HepG2 (cell line): ENCODE results near the gene UBE3B. TPM values are rescaled to one million over a fixed set of nuclear protein-coding genes. Genes with fewer than 3 reads are reported as not detected.

Source experiments
- ATAC-seq: fragments of 200-7000 bp; cut with Tn5 transposase; 3 replicates; pipeline ENCODE4 v1.9.1; 2020; ENCODE audit warnings: mild to moderate bottlenecking, moderate library complexity
- BruUV-seq: library from RNA; stranded (reverse); fragments of 400-500 nt; replicated peaks from 2 replicates; lab custom pipeline; 2021; lab: Mats Ljungman, UMichigan
- CTCF ChIA-PET: fragments of 300-600 bp; formaldehyde crosslinking; extraction: SDS; loops from one replicate; lab custom pipeline; 2021; ENCODE audit warnings: low total read pairs, inconsistent platforms, low intra/inter-chr PET ratio; lab: Yijun Ruan, JAX
- POLR2A ChIA-PET: fragments of 350-600 bp; sonication (Branson Sonifier 250); formaldehyde crosslinking; loops from one replicate; lab custom pipeline; 2020; ENCODE audit warnings: antibody characterized with exemption, inconsistent platforms; lab: Yijun Ruan, JAX
- DNase-seq: peaks from one replicate; pipeline ENCODE4 v3.0.0-alpha.2; 2015; ENCODE audit warnings: low spot score
- FAIRE-seq: peaks from 3 replicates; lab custom pipeline; 2011; peaks lifted over from hg19 to GRCh38; lab: Jason Lieb, UNC
- H2AFZ ChIP-seq: one replicate; pipeline ENCODE4 v1.6.1; 2011; ENCODE audit warnings: low read length, inconsistent platforms
- H3K27ac ChIP-seq: fragments of 300-600 bp; 3 replicates; pipeline ENCODE4 v1.8.0; 2011; ENCODE audit warnings: mixed run types, mild to moderate bottlenecking, mixed read lengths, low read length, inconsistent platforms; ENCODE audit not compliant: insufficient read depth; ENCODE audit errors: extremely low read length
- H3K27me3 ChIP-seq, 2 experiments: fragments of 200-600 bp in 1 of 2; 2 replicates in 1 of 2; 3 replicates in 1 of 2; pipeline versions ENCODE4 v1.6.0 to v1.8.0; 2011; ENCODE audit warnings: low read length in 2 of 2, mild to moderate bottlenecking in 2 of 2, moderate library complexity in 2 of 2, inconsistent platforms in 1 of 2; ENCODE audit not compliant: insufficient read depth in 2 of 2, control insufficient read depth in 1 of 2
- H3K36me3 ChIP-seq, 2 experiments: fragments of 200-600 bp in 1 of 2; replicated peaks in 1 of 2; 2 replicates in 1 of 2; 3 replicates in 1 of 2; pipeline versions ENCODE4 v1.5.1 to v1.8.0; 2011; ENCODE audit warnings: low read length in 2 of 2, inconsistent platforms in 1 of 2; ENCODE audit not compliant: insufficient read depth in 2 of 2, control insufficient read depth in 1 of 2
- H3K4me1 ChIP-seq: 2 replicates; pipeline ENCODE4 v1.5.1; 2012; ENCODE audit warnings: low read length, inconsistent platforms; ENCODE audit not compliant: insufficient read depth
- H3K4me2 ChIP-seq: 2 replicates; pipeline ENCODE4 v1.6.0; 2011; ENCODE audit warnings: low read depth, low read length, inconsistent platforms
- H3K4me3 ChIP-seq, 3 experiments: fragments of 200-600 bp in 1 of 3; sonication (generic), shearing (Covaris generic) in 1 of 3; replicated peaks in 1 of 3; 2 replicates each; pipeline ENCODE4 v1.5.1; 2011 to 2016; ENCODE audit warnings: low read length in 3 of 3, inconsistent platforms in 2 of 3, low read depth in 2 of 3, mild to moderate bottlenecking in 2 of 3, control low read depth in 1 of 3, mixed read lengths in 1 of 3; ENCODE audit not compliant: insufficient read depth in 1 of 3
- H3K79me2 ChIP-seq: one replicate; pipeline ENCODE4 v1.6.1; 2011; ENCODE audit warnings: low read length, inconsistent platforms; ENCODE audit not compliant: insufficient read depth
- H3K9ac ChIP-seq: 2 replicates; pipeline ENCODE4 v1.6.0; 2011; ENCODE audit warnings: mild to moderate bottlenecking, low read depth, low read length, inconsistent platforms; ENCODE audit not compliant: insufficient read depth
- H3K9me3 ChIP-seq: 2 replicates; pipeline ENCODE4 v1.5.1; 2012; ENCODE audit warnings: mild to moderate bottlenecking, low read length
- H4K20me1 ChIP-seq: 2 replicates; pipeline ENCODE4 v1.6.0; 2011; ENCODE audit warnings: inconsistent platforms, mild to moderate bottlenecking, low read length, moderate library complexity; ENCODE audit not compliant: insufficient read depth
- CEBPG ChIP-seq: IDR thresholded peaks from 2 replicates; pipeline ENCODE4 v1.6.1; 2016
- ETV6 ChIP-seq: sonication (generic); formaldehyde crosslinking; conservative IDR thresholded peaks from 2 replicates; pipeline ENCODE4 v1.4.0; 2020; ENCODE audit warnings: missing genetic modification reagents
- IKZF1 ChIP-seq: fragments of 450-650 bp; IDR thresholded peaks from 2 replicates; pipeline ENCODE4 v1.7.1; 2016
- KMT2B ChIP-seq: IDR thresholded peaks from 2 replicates; pipeline ENCODE4 v1.6.1; 2016; ENCODE audit warnings: missing genetic modification reagents, missing compliant biosample characterization
- MTA1 ChIP-seq: sonication (generic); formaldehyde crosslinking; IDR thresholded peaks from 2 replicates; pipeline ENCODE4 v1.4.0; 2020; ENCODE audit warnings: missing genetic modification reagents, mild to moderate bottlenecking, borderline replicate concordance
- MYPOP ChIP-seq: sonication (generic); formaldehyde crosslinking; IDR thresholded peaks from 2 replicates; pipeline ENCODE4 v1.8.1; 2023; ENCODE audit warnings: mild to moderate bottlenecking, moderate library complexity, missing genetic modification reagents
- ONECUT2 ChIP-seq: sonication (generic); formaldehyde crosslinking; IDR thresholded peaks from 2 replicates; pipeline ENCODE4 v1.4.0; 2020; ENCODE audit warnings: missing genetic modification reagents
- PPARG ChIP-seq: conservative IDR thresholded peaks from 2 replicates; pipeline ENCODE4 v1.6.1; 2016; ENCODE audit warnings: missing biosample characterization, missing genetic modification reagents
- TP53 ChIP-seq: sonication (generic); formaldehyde crosslinking; conservative IDR thresholded peaks from 2 replicates; pipeline ENCODE4 v1.4.0; 2020; ENCODE audit warnings: missing genetic modification reagents
- XRCC5 ChIP-seq: fragments of 200-400 bp; formaldehyde crosslinking; optimal IDR thresholded peaks from 2 replicates; pipeline ENCODE3; 2017; ENCODE audit warnings: mild to moderate bottlenecking, low read length
- ZC3H13 ChIP-seq: sonication (generic); formaldehyde crosslinking; IDR thresholded peaks from 2 replicates; pipeline ENCODE4 v1.8.1; 2023; ENCODE audit warnings: mild to moderate bottlenecking, missing genetic modification reagents, moderate library complexity
- ZFX ChIP-seq: sonication (generic); formaldehyde crosslinking; IDR thresholded peaks from 2 replicates; pipeline ENCODE4 v1.4.0; 2020; ENCODE audit warnings: mild to moderate bottlenecking, low read depth, missing genetic modification reagents, moderate library complexity
- ZNF180 ChIP-seq: sonication (generic); formaldehyde crosslinking; IDR thresholded peaks from 2 replicates; pipeline ENCODE4 v1.4.0; 2020; ENCODE audit warnings: low read depth, missing genetic modification reagents, borderline replicate concordance
- ZNF326 ChIP-seq: sonication (generic); formaldehyde crosslinking; IDR thresholded peaks from 2 replicates; pipeline ENCODE4 v1.4.0; 2020; ENCODE audit warnings: missing genetic modification reagents, borderline replicate concordance
- ZNF83 ChIP-seq: sonication (generic); formaldehyde crosslinking; IDR thresholded peaks from 2 replicates; pipeline ENCODE4 v1.4.0; 2020; ENCODE audit warnings: missing genetic modification reagents, mild to moderate bottlenecking, borderline replicate concordance
- ZSCAN22 ChIP-seq: sonication (generic); formaldehyde crosslinking; IDR thresholded peaks from 2 replicates; pipeline ENCODE4 v1.4.0; 2020; ENCODE audit warnings: mild to moderate bottlenecking, missing genetic modification reagents
- WGBS: methylation state at CpG from one replicate; pipeline ENCODE4 v1.1.6; 2017; ENCODE audit warnings: low lambda C conversion rate; 5-methylcytosine and 5-hydroxymethylcytosine counted together
- in situ Hi-C: cut with HindIII; loops from 2 replicates; pipeline ENCODE4 v1.10.0; 2017; ENCODE audit warnings: low pct_unique_long_range_greater_than_20kb; ENCODE audit not compliant: extremely low pct_ligation_motif_present
- intact Hi-C: fragments of 100-400 bp; cut with micrococcal nuclease; formaldehyde crosslinking; loops from one replicate; pipeline ENCODE4 v1.10.0; 2022; ENCODE audit not compliant: unreplicated experiment
- polyA plus RNA-seq, 8 experiments: library from polyadenylated mRNA; depleted of rRNA in 3 of 8; stranded (reverse) in 7 of 8; unstranded in 1 of 8; fragments of >200 nt; fragmentation: Illumina TruSeq in 4 of 8; extraction: Trizol in 4 of 8; gene quantifications; 2 replicates each; pipeline versions ENCODE4 v1.2.1 to v1.2.3, GENCODE V29; 2011 to 2016; ENCODE audit warnings: low read depth in 4 of 8, missing spikeins in 1 of 8, mixed read lengths in 1 of 8; ENCODE audit not compliant: insufficient read depth in 1 of 8
- total RNA-seq, 5 experiments: library from RNA; depleted of rRNA; stranded (reverse); fragments of >200 nt; fragmentation: Illumina TruSeq; extraction: Trizol; gene quantifications; 2 replicates each; pipeline ENCODE4 v1.2.3, GENCODE V29; 2016; ENCODE audit warnings: low read depth in 1 of 5

UBE3B gene
- total and polyA plus RNA-seq, 2 of the 13 experiments (the other 11 are each of a cell fraction or from before 2014, with no cell fraction given): 22.7 to 25.3 TPM

- in situ Hi-C loops: no loop called here
- Histone ChIP-seq H3K4me2 (no peak overlapping the region), H3K9ac (no peak overlapping the region), H2AFZ (no peak overlapping the region), H3K27me3 (no peaks in the 10 kb centered on the region), H3K4me3 (no peak overlapping the region), H4K20me1 (no peaks in the 10 kb centered on the region; the same call in 1 of the 2 replicates), H3K79me2 (peaks cover 14% of the 10 kb centered on the region), H3K9me3 (no peaks in the 10 kb centered on the region), H3K4me1 (peaks cover 39% of the 10 kb centered on the region)
- DNase-seq (no peak), ATAC-seq (no peak), FAIRE-seq (no peak)
- 100% methylated on average over 5 of the region's 13 CpGs for WGBS
- ChIA-PET POLR2A (no interaction called here), CTCF (no interaction called here)
- intact Hi-C loops: no loop called here
- TF ChIP-seq ETV6 (CRISPR knock-in tag) (no peak), ZFX (CRISPR knock-in tag) (0 out of 2 replicates have a peak, but pooled peaks have one; percentile 1), ONECUT2 (CRISPR knock-in tag) (no peak)
- TF ChIP-seq, all 625 proteins: peak for 1
- BruUV-seq: no TSS peak
- Histone ChIP-seq H3K27ac (peak overlapping the region; percentile 44), H3K36me3 (peaks cover 16 to 49% of the 10 kb centered on the region in 2 experiments)
These were observed 16.9 kb upstream of the UBE3B start for GRCh38 chr12:109460538-109460937.

- ATAC-seq (peak; percentile 62), FAIRE-seq (peak; percentile 80)
- TF ChIP-seq CEBPG (no peak), PPARG (0 out of 2 replicates have a peak, but pooled peaks have one; percentile 19), MYPOP (no peak), ZC3H13 (CRISPR knock-in tag) (no peak), MTA1 (0 out of 2 replicates have a peak, but pooled peaks have one; percentile 30), ZNF326 (no peak), ZNF180 (no peak), ZSCAN22 (CRISPR knock-in tag) (no peak), XRCC5 (no peak), ZNF83 (no peak), TP53 (CRISPR knock-in tag) (no peak), IKZF1 (no peak), KMT2B (CRISPR knock-in tag) (no peak)
These were observed 16.2 kb upstream of the UBE3B start for GRCh38 chr12:109461049-109461845.

More at GRCh38 chr12:109461049-109461845, 16.2 kb upstream of the UBE3B start:
- Histone ChIP-seq H3K27me3 (no peaks in the 10 kb centered on the region), H3K4me3 (peak overlapping the region in 2 of 3 experiments; percentile 15 to 39; a peak in 3 of 6 replicates), H3K9ac (peak overlapping the region; percentile 42; the same call in 1 of the 2 replicates), H2AFZ (no peak overlapping the region), H3K27ac (peak overlapping the region; percentile 44), H3K36me3 (peaks cover 12 to 46% of the 10 kb centered on the region in 2 experiments), H3K9me3 (no peaks in the 10 kb centered on the region), H3K4me1 (peaks cover 39% of the 10 kb centered on the region), H3K4me2 (peak overlapping the region; percentile 67), H4K20me1 (no peaks in the 10 kb centered on the region; the same call in 1 of the 2 replicates), H3K79me2 (peaks cover 18% of the 10 kb centered on the region)
- ChIA-PET POLR2A (interaction anchor here (1.3 to 2.9 kb wide), 3 partner anchors 13 to 33 kb away, joined by 4 to 16 read pairs (median 11); partner anchors contain the start of genes KCTD10 and UBE3B), CTCF (no interaction called here)
- 37% methylated on average over 8 of the region's 8 CpGs for WGBS
- intact Hi-C loops: no loop called here
- in situ Hi-C loops: no loop called here
- peak; percentile 50 for DNase-seq
- no TSS peak for BruUV-seq
